Endothelial cell of umbilical vein (primary cell): ENCODE results near the gene STK11IP. TPM values are rescaled to one million over a fixed set of nuclear protein-coding genes. Genes with fewer than 3 reads are reported as not detected.

Experiments used
- BruUV-seq: library from RNA; stranded (reverse); fragments of 400-500 nt; replicated peaks from 2 replicates; lab custom pipeline; 2021; lab: Mats Ljungman, UMichigan
- CTCF ChIA-PET: fragments of 300-600, 350-600 bp; sonication (Branson Sonifier 250); formaldehyde crosslinking; loops from one replicate; lab custom pipeline; 2021; ENCODE audit warnings: antibody characterized with exemption, inconsistent platforms; lab: Charles Lee
- POLR2A ChIA-PET: fragments of 300-600, 350-600 bp; sonication (Branson Sonifier 250); formaldehyde crosslinking; loops from one replicate; lab custom pipeline; 2021; ENCODE audit warnings: antibody characterized with exemption, inconsistent platforms; lab: Charles Lee
- DNase-seq: peaks from one replicate; pipeline ENCODE4 v3.0.0-alpha.2; 2011; ENCODE audit warnings: low read depth, low spot score
- FAIRE-seq: peaks from 2 replicates; lab custom pipeline; 2011; peaks lifted over from hg19 to GRCh38; lab: Jason Lieb, UNC
- H2AFZ ChIP-seq: 2 replicates; pipeline ENCODE4 v1.6.0; 2012; ENCODE audit warnings: low read depth, low read length, control low read depth, inconsistent platforms
- H3K27ac ChIP-seq: 2 replicates; pipeline ENCODE4 v1.5.1; 2011; ENCODE audit warnings: low read depth, mild to moderate bottlenecking, control low read depth, low read length, moderate library complexity; ENCODE audit not compliant: insufficient read depth
- H3K27me3 ChIP-seq, 2 experiments: 2 replicates each; pipeline versions ENCODE4 v1.6.0 to v1.6.1; 2011; ENCODE audit warnings: low read length in 2 of 2, mixed read lengths in 1 of 2; ENCODE audit not compliant: control insufficient read depth in 2 of 2, insufficient read depth in 2 of 2
- H3K36me3 ChIP-seq, 2 experiments: 2 replicates in 1 of 2; 3 replicates in 1 of 2; pipeline ENCODE4 v1.5.1; 2011; ENCODE audit warnings: low read length in 2 of 2, mild to moderate bottlenecking in 1 of 2, moderate library complexity in 1 of 2; ENCODE audit not compliant: control insufficient read depth in 2 of 2, insufficient read depth in 2 of 2; ENCODE audit errors: extremely low read depth in 1 of 2
- H3K4me1 ChIP-seq: 3 replicates; pipeline ENCODE4 v1.5.1; 2011; ENCODE audit warnings: mild to moderate bottlenecking, low read length; ENCODE audit not compliant: control insufficient read depth, insufficient read depth; ENCODE audit errors: extremely low read depth
- H3K4me2 ChIP-seq: 2 replicates; pipeline ENCODE4 v1.6.1; 2011; ENCODE audit warnings: low read length, control low read depth, mixed read lengths; ENCODE audit not compliant: insufficient read depth
- H3K4me3 ChIP-seq, 3 experiments: fragments of 200-600 bp in 1 of 3; sonication (generic), shearing (Covaris generic) in 1 of 3; replicated peaks in 1 of 3; 2 replicates each; pipeline ENCODE4 v1.5.1; 2011 to 2016; ENCODE audit warnings: control low read depth in 3 of 3, low read length in 3 of 3, mild to moderate bottlenecking in 2 of 3, inconsistent platforms in 1 of 3, low read depth in 1 of 3, moderate library complexity in 1 of 3; ENCODE audit not compliant: insufficient read depth in 1 of 3
- H3K79me2 ChIP-seq: 2 replicates; pipeline ENCODE4 v1.6.0; 2012; ENCODE audit warnings: low read length, inconsistent platforms; ENCODE audit not compliant: control insufficient read depth, insufficient read depth
- H3K9ac ChIP-seq: replicated peaks from 2 replicates; pipeline ENCODE3; 2011; ENCODE audit warnings: low read length, control low read depth; ENCODE audit not compliant: insufficient read depth; ENCODE audit errors: extremely low read depth
- H3K9me1 ChIP-seq: replicated peaks from 3 replicates; pipeline ENCODE4 v1.6.0; 2011; ENCODE audit warnings: mild to moderate bottlenecking, low read length; ENCODE audit not compliant: control insufficient read depth, insufficient read depth; ENCODE audit errors: extremely low read depth
- H3K9me3 ChIP-seq: replicated peaks from 2 replicates; pipeline ENCODE4 v1.5.1; 2012; ENCODE audit warnings: low read length, inconsistent platforms; ENCODE audit not compliant: control insufficient read depth, insufficient read depth
- H4K20me1 ChIP-seq: replicated peaks from 2 replicates; pipeline ENCODE3; 2011; ENCODE audit warnings: mild to moderate bottlenecking, low read length; ENCODE audit not compliant: control insufficient read depth, insufficient read depth; ENCODE audit errors: extremely low read depth
- CTCF ChIP-seq, 2 donors: IDR thresholded peaks; 1 replicate in 1 of 2; 2 replicates in 1 of 2; pipeline ENCODE4 v1.5.1; 2011; ENCODE audit warnings: low read length in 2 of 2, mild to moderate bottlenecking in 2 of 2, moderate library complexity in 2 of 2, control low read depth in 1 of 2, inconsistent platforms in 1 of 2, low read depth in 1 of 2; ENCODE audit not compliant: insufficient read depth in 1 of 2; ENCODE audit errors: extremely low read depth in 1 of 2
- EZH2 ChIP-seq: IDR thresholded peaks from 2 replicates; pipeline ENCODE4 v1.6.1; 2012; ENCODE audit warnings: borderline replicate concordance, low read depth, mild to moderate bottlenecking, moderate library complexity, low read length, inconsistent platforms; ENCODE audit not compliant: severe bottlenecking
- FOS ChIP-seq: IDR thresholded peaks from 2 replicates; pipeline ENCODE4 v1.6.1; 2011; ENCODE audit warnings: mild to moderate bottlenecking, low read length, moderate library complexity, borderline replicate concordance; ENCODE audit not compliant: insufficient read depth
- GATA2 ChIP-seq: IDR thresholded peaks from 2 replicates; pipeline ENCODE4 v1.7.0; 2011; ENCODE audit warnings: low read depth, mild to moderate bottlenecking, moderate library complexity, mixed read lengths, low read length; ENCODE audit not compliant: insufficient read length, insufficient read depth
- JUN ChIP-seq: IDR thresholded peaks from 2 replicates; pipeline ENCODE4 v1.6.1; 2011; ENCODE audit warnings: borderline replicate concordance, low read depth; ENCODE audit not compliant: insufficient read length, insufficient read depth
- MAX ChIP-seq: IDR thresholded peaks from 2 replicates; pipeline ENCODE4 v1.6.1; 2011; ENCODE audit not compliant: insufficient read depth, insufficient read length
- MYC ChIP-seq: IDR thresholded peaks from one replicate; pipeline ENCODE4 v1.6.1; 2011; ENCODE audit warnings: mild to moderate bottlenecking, low read depth, low read length
- POLR2A ChIP-seq: IDR thresholded peaks from 2 replicates; pipeline ENCODE4 v1.6.1; 2012; ENCODE audit warnings: low read depth, mild to moderate bottlenecking, control low read depth, low read length
- POLR2AphosphoS5 ChIP-seq: IDR thresholded peaks from 2 replicates; pipeline ENCODE4 v1.6.1; 2012; ENCODE audit warnings: low read depth, mild to moderate bottlenecking, control low read depth, low read length, moderate library complexity; ENCODE audit not compliant: insufficient read depth
- dilution Hi-C: fragments of 300-500 bp; cut with MboI; formaldehyde crosslinking; loops from one replicate; pipeline ENCODE4 v1.15.0; 2019; ENCODE audit warnings: low sequenced_read_pairs; ENCODE audit not compliant: extremely low pct_ligation_motif_present
- intact Hi-C: fragments of 100-400 bp; cut with micrococcal nuclease; formaldehyde crosslinking; loops from one replicate; pipeline ENCODE4 v1.10.0; 2022
- polyA plus RNA-seq, 4 experiments: library from polyadenylated mRNA; depleted of rRNA in 3 of 4; stranded (reverse) in 3 of 4; unstranded in 1 of 4; fragments of >200 nt; gene quantifications; 2 replicates each; pipeline versions ENCODE4 v1.2.1 to v1.2.3, GENCODE V29; 2011 to 2012; ENCODE audit warnings: missing spikeins in 1 of 4
- total RNA-seq: library from RNA; stranded (reverse); gene quantifications from 2 replicates; pipeline ENCODE4 v1.2.3, GENCODE V29; 2021

STK11IP gene
- total and polyA plus RNA-seq, 2 donors (not counting 3 experiments of a cell fraction or from before 2014, with no cell fraction given) = 17.7 to 19.2 TPM

- no peaks in the 10 kb centered on the region for H3K27me3 ChIP-seq
- dilution Hi-C loops = no loop called here
- no TSS peak for BruUV-seq
- H3K9me3 ChIP-seq = no peaks in the 10 kb centered on the region
- no peaks in the 10 kb centered on the region for H3K9me1 ChIP-seq
- no peak for TF ChIP-seq EZH2
- TF ChIP-seq CTCF (IDR thresholded peaks at IDR 0.05; ENCODE audit: extremely low read depth in 1 of 2, insufficient read depth in 1 of 2, low read depth in 1 of 2, low read length in 2 of 2) = no peak
- TF ChIP-seq POLR2A = no peak
- no peak for TF ChIP-seq MYC
- TF ChIP-seq FOS = no peak
- no peak for TF ChIP-seq POLR2AphosphoS5
- no peak for TF ChIP-seq JUN
- TF ChIP-seq MAX = no peak
- TF ChIP-seq GATA2 = no peak
- intact Hi-C loops = no loop called here
- no peak overlapping the region for H3K9ac ChIP-seq
- ChIA-PET CTCF (interaction anchor here (1.2 kb wide), 3 partner anchors 104 to 138 kb away, joined by 3 read pairs; a partner anchor contains a TSS), POLR2A (no interaction called here)
- no peak overlapping the region for H3K4me3 ChIP-seq
- no peak overlapping the region for H3K27ac ChIP-seq
- H3K79me2 ChIP-seq = no peaks in the 10 kb centered on the region
- H3K36me3 ChIP-seq = no peaks in the 10 kb centered on the region
- no peak for DNase-seq
- FAIRE-seq = no peak
- H2AFZ ChIP-seq = no peak overlapping the region
- no peaks in the 10 kb centered on the region for H3K4me1 ChIP-seq
- no peaks in the 10 kb centered on the region for H4K20me1 ChIP-seq
- H3K4me2 ChIP-seq = no peak overlapping the region
Measured at GRCh38 chr2:219633276-219634065, 35.8 kb downstream of the STK11IP start.
